Neuron (in vitro differentiated cells): ENCODE results near the gene TAS2R1.

Experiments
- H2AFZ ChIP-seq: one replicate; pipeline ENCODE4 v1.6.1; 2013; ENCODE audit warnings: low read depth, mild to moderate bottlenecking, inconsistent platforms, low read length, moderate library complexity
- H3K27me3 ChIP-seq: one replicate; pipeline ENCODE4 v1.6.1; 2013; ENCODE audit warnings: low read length; ENCODE audit not compliant: insufficient read depth
- H3K36me3 ChIP-seq: one replicate; pipeline ENCODE4 v1.6.1; 2013; ENCODE audit warnings: low read length; ENCODE audit not compliant: insufficient read depth
- H3K4me1 ChIP-seq: one replicate; pipeline ENCODE4 v1.6.1; 2013; ENCODE audit warnings: low read length; ENCODE audit not compliant: insufficient read depth
- H3K4me3 ChIP-seq: 2 replicates; pipeline ENCODE4 v1.5.1; 2013; ENCODE audit warnings: mild to moderate bottlenecking, low read length, moderate library complexity
- H3K9me3 ChIP-seq: one replicate; pipeline ENCODE4 v1.6.1; 2013; ENCODE audit warnings: low read length

Gene TAS2R1

GRCh38 chr5:9642621-9643020 is 12.5 kb upstream of the TAS2R1 start:
- H2AFZ ChIP-seq: no peak overlapping the region
- H3K4me1 ChIP-seq: peaks cover 3% of the 10 kb centered on the region
- no peaks in the 10 kb centered on the region for H3K36me3 ChIP-seq
- H3K9me3 ChIP-seq: no peaks in the 10 kb centered on the region
- H3K4me3 ChIP-seq: no peak overlapping the region
- no peaks in the 10 kb centered on the region for H3K27me3 ChIP-seq

- no peaks in the 10 kb centered on the region for H3K27me3 ChIP-seq
- H3K4me3 ChIP-seq: no peak overlapping the region
- H2AFZ ChIP-seq: no peak overlapping the region
- no peaks in the 10 kb centered on the region for H3K9me3 ChIP-seq
- peaks cover 3% of the 10 kb centered on the region for H3K4me1 ChIP-seq
- H3K36me3 ChIP-seq: no peaks in the 10 kb centered on the region
Observed at GRCh38 chr5:9641806-9642355, 11.7 kb upstream of the TAS2R1 start.

GRCh38 chr5:9632495-9632894 is 2.3 kb upstream of the TAS2R1 start:
- Histone ChIP-seq H3K9me3 (no peaks in the 10 kb centered on the region), H2AFZ (no peak overlapping the region), H3K4me3 (no peak overlapping the region), H3K4me1 (peaks cover 3% of the 10 kb centered on the region), H3K27me3 (no peaks in the 10 kb centered on the region), H3K36me3 (no peaks in the 10 kb centered on the region)

- peaks cover 3% of the 10 kb centered on the region for H3K4me1 ChIP-seq
- H3K4me3 ChIP-seq: no peak overlapping the region
- no peaks in the 10 kb centered on the region for H3K36me3 ChIP-seq
- no peak overlapping the region for H2AFZ ChIP-seq
- H3K9me3 ChIP-seq: no peaks in the 10 kb centered on the region
- no peaks in the 10 kb centered on the region for H3K27me3 ChIP-seq
Observed at GRCh38 chr5:9627541-9627940, 2.6 kb downstream of the TAS2R1 start.

- Histone ChIP-seq H3K27me3 (no peaks in the 10 kb centered on the region), H3K9me3 (no peaks in the 10 kb centered on the region), H2AFZ (no peak overlapping the region), H3K4me1 (peaks cover 3% of the 10 kb centered on the region), H3K4me3 (no peak overlapping the region), H3K36me3 (no peaks in the 10 kb centered on the region)
Observed at GRCh38 chr5:9626955-9627354, 3.2 kb downstream of the TAS2R1 start.

GRCh38 chr5:9625731-9626130 is 4.4 kb downstream of the TAS2R1 start:
- H3K36me3 ChIP-seq: no peaks in the 10 kb centered on the region
- H2AFZ ChIP-seq: no peak overlapping the region
- H3K4me3 ChIP-seq: no peak overlapping the region
- no peaks in the 10 kb centered on the region for H3K9me3 ChIP-seq
- H3K4me1 ChIP-seq: peaks cover 3% of the 10 kb centered on the region
- H3K27me3 ChIP-seq: no peaks in the 10 kb centered on the region

GRCh38 chr5:9625286-9625685 is 4.9 kb downstream of the TAS2R1 start:
- Histone ChIP-seq H3K27me3 (no peaks in the 10 kb centered on the region), H3K9me3 (no peaks in the 10 kb centered on the region), H3K4me3 (no peak overlapping the region), H2AFZ (no peak overlapping the region), H3K36me3 (no peaks in the 10 kb centered on the region), H3K4me1 (peaks cover 3% of the 10 kb centered on the region)

- H3K4me1 ChIP-seq: peaks cover 3% of the 10 kb centered on the region
- H2AFZ ChIP-seq: no peak overlapping the region
- H3K36me3 ChIP-seq: no peaks in the 10 kb centered on the region
- H3K9me3 ChIP-seq: no peaks in the 10 kb centered on the region
- H3K4me3 ChIP-seq: no peak overlapping the region
- H3K27me3 ChIP-seq: no peaks in the 10 kb centered on the region
Observed at GRCh38 chr5:9624196-9624947, 5.8 kb downstream of the TAS2R1 start.

GRCh38 chr5:9623661-9624060 is 6.5 kb downstream of the TAS2R1 start:
- Histone ChIP-seq H2AFZ (no peak overlapping the region), H3K9me3 (no peaks in the 10 kb centered on the region), H3K4me1 (peaks cover 3% of the 10 kb centered on the region), H3K4me3 (no peak overlapping the region), H3K27me3 (no peaks in the 10 kb centered on the region), H3K36me3 (no peaks in the 10 kb centered on the region)

GRCh38 chr5:9622971-9623421 is 7.2 kb downstream of the TAS2R1 start:
- H3K27me3 ChIP-seq: no peaks in the 10 kb centered on the region
- no peaks in the 10 kb centered on the region for H3K4me1 ChIP-seq
- H3K36me3 ChIP-seq: no peaks in the 10 kb centered on the region
- H2AFZ ChIP-seq: no peak overlapping the region
- no peaks in the 10 kb centered on the region for H3K9me3 ChIP-seq
- H3K4me3 ChIP-seq: no peak overlapping the region

GRCh38 chr5:9621379-9621903 is 8.7 kb downstream of the TAS2R1 start:
- no peaks in the 10 kb centered on the region for H3K9me3 ChIP-seq
- no peaks in the 10 kb centered on the region for H3K4me1 ChIP-seq
- H3K27me3 ChIP-seq: no peaks in the 10 kb centered on the region
- no peaks in the 10 kb centered on the region for H3K36me3 ChIP-seq
- no peak overlapping the region for H3K4me3 ChIP-seq
- no peak overlapping the region for H2AFZ ChIP-seq

- H3K36me3 ChIP-seq: no peaks in the 10 kb centered on the region
- H2AFZ ChIP-seq: no peak overlapping the region
- H3K27me3 ChIP-seq: no peaks in the 10 kb centered on the region
- H3K4me1 ChIP-seq: no peaks in the 10 kb centered on the region
- no peaks in the 10 kb centered on the region for H3K9me3 ChIP-seq
- H3K4me3 ChIP-seq: no peak overlapping the region
Observed at GRCh38 chr5:9619331-9620092, 10.6 kb downstream of the TAS2R1 start.
